Testis (tissue), 2 donors: ENCODE results near the gene HAUS2.

Experiments used
- POLR2A ChIP-seq: fragments of 450-650 bp; IDR thresholded peaks from one replicate; pipeline ENCODE4 v1.6.1; 2017; ENCODE audit warnings: antibody characterized with exemption, mild to moderate bottlenecking, moderate library complexity
- TF ChIP-seq, protein P1 (sequence below), 3 experiments: fragments of 450-650 bp in 2 of 3; fragments of 200-600 bp in 1 of 3; sonication (generic) in 1 of 3; IDR thresholded peaks; one replicate each; pipeline ENCODE4 v1.5.1; 2016 to 2019; ENCODE audit warnings: antibody characterized with exemption in 3 of 3, mild to moderate bottlenecking in 2 of 3, moderate library complexity in 1 of 3

- TF ChIP-seq, protein P1, sequence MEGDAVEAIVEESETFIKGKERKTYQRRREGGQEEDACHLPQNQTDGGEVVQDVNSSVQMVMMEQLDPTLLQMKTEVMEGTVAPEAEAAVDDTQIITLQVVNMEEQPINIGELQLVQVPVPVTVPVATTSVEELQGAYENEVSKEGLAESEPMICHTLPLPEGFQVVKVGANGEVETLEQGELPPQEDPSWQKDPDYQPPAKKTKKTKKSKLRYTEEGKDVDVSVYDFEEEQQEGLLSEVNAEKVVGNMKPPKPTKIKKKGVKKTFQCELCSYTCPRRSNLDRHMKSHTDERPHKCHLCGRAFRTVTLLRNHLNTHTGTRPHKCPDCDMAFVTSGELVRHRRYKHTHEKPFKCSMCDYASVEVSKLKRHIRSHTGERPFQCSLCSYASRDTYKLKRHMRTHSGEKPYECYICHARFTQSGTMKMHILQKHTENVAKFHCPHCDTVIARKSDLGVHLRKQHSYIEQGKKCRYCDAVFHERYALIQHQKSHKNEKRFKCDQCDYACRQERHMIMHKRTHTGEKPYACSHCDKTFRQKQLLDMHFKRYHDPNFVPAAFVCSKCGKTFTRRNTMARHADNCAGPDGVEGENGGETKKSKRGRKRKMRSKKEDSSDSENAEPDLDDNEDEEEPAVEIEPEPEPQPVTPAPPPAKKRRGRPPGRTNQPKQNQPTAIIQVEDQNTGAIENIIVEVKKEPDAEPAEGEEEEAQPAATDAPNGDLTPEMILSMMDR (IDR thresholded peaks at IDR 0.05) = no peak
- TF ChIP-seq POLR2A = no peak
Observed at GRCh38 chr15:42553554-42553953, 4.9 kb downstream of the HAUS2 start.
